WTC11 (cell line): ENCODE data around the gene ALDH5A1. TPM values are rescaled to one million over a fixed set of nuclear protein-coding genes. Genes with fewer than 3 reads are reported as not detected.

Source experiments
- ATAC-seq: fragments of 200-7000 bp; cut with Tn5 transposase; 2 replicates; pipeline ENCODE4 v1.10.0; 2021; ENCODE audit warnings: mild to moderate bottlenecking, moderate library complexity
- CTCF ChIA-PET: fragments of 300-600 bp; sonication (Branson Sonifier 250); formaldehyde crosslinking; loops from one replicate; lab custom pipeline; 2021; ENCODE audit warnings: antibody characterized with exemption; lab: Charles Lee
- POLR2A ChIA-PET: fragments of 350-600 bp; sonication (Branson Sonifier 250); formaldehyde crosslinking; loops from one replicate; lab custom pipeline; 2021; ENCODE audit warnings: antibody characterized with exemption; lab: Charles Lee
- DNase-seq: peaks from one replicate; pipeline ENCODE4 v3.0.0; 2021; ENCODE audit warnings: low spot score
- H3K27ac Mint-ChIP-seq: 2 replicates; pipeline ENCODE4 v1.8.0; 2021; ENCODE audit warnings: mixed read lengths
- H3K27me3 Mint-ChIP-seq: 2 replicates; pipeline ENCODE4 v1.8.0; 2021; ENCODE audit warnings: low read depth, mild to moderate bottlenecking, moderate library complexity, mixed read lengths
- H3K36me3 Mint-ChIP-seq: 2 replicates; pipeline ENCODE4 v1.8.0; 2021; ENCODE audit warnings: mixed read lengths
- H3K4me1 Mint-ChIP-seq: 2 replicates; pipeline ENCODE4 v1.8.0; 2022; ENCODE audit warnings: mixed read lengths
- H3K4me3 Mint-ChIP-seq: 2 replicates; pipeline ENCODE4 v1.8.0; 2021; ENCODE audit warnings: mild to moderate bottlenecking, moderate library complexity, mixed read lengths
- H3K9me3 Mint-ChIP-seq: 2 replicates; pipeline ENCODE4 v1.8.0; 2021; ENCODE audit warnings: mixed read lengths
- CREB1 ChIP-seq: sonication (generic); formaldehyde crosslinking; IDR thresholded peaks from 2 replicates; pipeline ENCODE4 v1.8.0; 2023; ENCODE audit warnings: mild to moderate bottlenecking, missing genetic modification reagents
- EMX1 ChIP-seq: fragments of 250-450 bp; sonication (Bioruptor Pico); IDR thresholded peaks from 2 replicates; pipeline ENCODE4 v1.8.0; 2021; ENCODE audit warnings: mild to moderate bottlenecking
- ESRRA ChIP-seq: sonication (generic); formaldehyde crosslinking; IDR thresholded peaks from 2 replicates; pipeline ENCODE4 v1.8.1; 2022; ENCODE audit warnings: mild to moderate bottlenecking, missing genetic modification reagents, borderline replicate concordance
- GTF2I ChIP-seq: fragments of 250-450 bp; sonication (Bioruptor Pico); conservative IDR thresholded peaks from 2 replicates; pipeline ENCODE4 v1.4.0; 2021; ENCODE audit warnings: mild to moderate bottlenecking
- HMGA2 ChIP-seq: fragments of 250-450 bp; sonication (Bioruptor Pico); IDR thresholded peaks from 2 replicates; pipeline ENCODE4 v1.4.0; 2021; ENCODE audit warnings: mild to moderate bottlenecking, moderate library complexity
- IRF2 ChIP-seq: sonication (generic); formaldehyde crosslinking; IDR thresholded peaks from 2 replicates; pipeline ENCODE4 v1.8.0; 2022; ENCODE audit warnings: low read depth, missing genetic modification reagents, borderline replicate concordance
- NFE2L1 ChIP-seq: sonication (generic); formaldehyde crosslinking; IDR thresholded peaks from 2 replicates; pipeline ENCODE4 v1.8.1; 2023; ENCODE audit warnings: missing genetic modification reagents
- NR2C2 ChIP-seq: sonication (generic); formaldehyde crosslinking; IDR thresholded peaks from 2 replicates; pipeline ENCODE4 v1.8.0; 2022; ENCODE audit warnings: mild to moderate bottlenecking, missing genetic modification reagents
- PRRX2 ChIP-seq: fragments of 250-450 bp; sonication (Bioruptor Pico); IDR thresholded peaks from 2 replicates; pipeline ENCODE4 v1.8.0; 2021; ENCODE audit warnings: mild to moderate bottlenecking
- RELA ChIP-seq: sonication (generic); formaldehyde crosslinking; IDR thresholded peaks from 2 replicates; pipeline ENCODE4 v1.8.1; 2022; ENCODE audit warnings: missing genetic modification reagents, mild to moderate bottlenecking, borderline replicate concordance
- RORB ChIP-seq: fragments of 250-450 bp; sonication (Bioruptor Pico); IDR thresholded peaks from 2 replicates; pipeline ENCODE4 v1.9.0; 2021; ENCODE audit warnings: mild to moderate bottlenecking
- SOX15 ChIP-seq: fragments of 250-450 bp; sonication (Bioruptor Pico); IDR thresholded peaks from 2 replicates; pipeline ENCODE4 v1.9.0; 2021; ENCODE audit warnings: mild to moderate bottlenecking
- TCF7 ChIP-seq: sonication (generic); formaldehyde crosslinking; IDR thresholded peaks from 2 replicates; pipeline ENCODE4 v1.8.0; 2022; ENCODE audit warnings: mild to moderate bottlenecking, low read depth, missing genetic modification reagents, moderate library complexity
- TEAD1 ChIP-seq: sonication (generic); formaldehyde crosslinking; IDR thresholded peaks from 2 replicates; pipeline ENCODE4 v1.8.0; 2022; ENCODE audit warnings: mild to moderate bottlenecking, missing genetic modification reagents
- TEAD4 ChIP-seq: sonication (generic); formaldehyde crosslinking; IDR thresholded peaks from 2 replicates; pipeline ENCODE4 v1.8.0; 2022; ENCODE audit warnings: mild to moderate bottlenecking, missing genetic modification reagents
- ZNF219 ChIP-seq: sonication (generic); formaldehyde crosslinking; IDR thresholded peaks from 2 replicates; pipeline ENCODE4 v1.8.0; 2023; ENCODE audit warnings: missing genetic modification reagents, mild to moderate bottlenecking, borderline replicate concordance
- ZNF396 ChIP-seq: fragments of 250-450 bp; sonication (Bioruptor Pico); IDR thresholded peaks from 2 replicates; pipeline ENCODE4 v1.8.0; 2021; ENCODE audit warnings: mild to moderate bottlenecking, moderate library complexity, borderline replicate concordance
- ZNF416 ChIP-seq: fragments of 250-450 bp; sonication (Bioruptor Pico); IDR thresholded peaks from 2 replicates; pipeline ENCODE4 v1.9.0; 2021; ENCODE audit warnings: mild to moderate bottlenecking, inconsistent platforms
- ZNF423 ChIP-seq: fragments of 250-450 bp; sonication (Bioruptor Pico); IDR thresholded peaks from 2 replicates; pipeline ENCODE4 v2.1.2; 2022; ENCODE audit warnings: mild to moderate bottlenecking, moderate library complexity
- total RNA-seq: library from RNA; stranded (reverse); gene quantifications from 3 replicates; pipeline ENCODE4 v1.2.3, GENCODE V29; 2021
- TF ChIP-seq, protein P1 (sequence below): sonication (generic); formaldehyde crosslinking; IDR thresholded peaks from 2 replicates; pipeline ENCODE4 v1.8.0; 2023; ENCODE audit warnings: missing genetic modification reagents
- TF ChIP-seq, protein P2 (sequence below): sonication (generic); formaldehyde crosslinking; conservative IDR thresholded peaks from 2 replicates; pipeline ENCODE4 v1.8.1; 2023; ENCODE audit warnings: mild to moderate bottlenecking, low read depth, missing genetic modification reagents, moderate library complexity
- TF ChIP-seq, protein P3 (sequence below): sonication (generic); formaldehyde crosslinking; IDR thresholded peaks from 2 replicates; pipeline ENCODE4 v1.8.0; 2023; ENCODE audit warnings: mild to moderate bottlenecking, missing genetic modification reagents
- TF ChIP-seq, protein P4 (sequence below): sonication (generic); formaldehyde crosslinking; IDR thresholded peaks from 2 replicates; pipeline ENCODE4 v1.8.0; 2022; ENCODE audit warnings: mild to moderate bottlenecking, missing genetic modification reagents
- TF ChIP-seq, protein P5 (sequence below): sonication (generic); formaldehyde crosslinking; IDR thresholded peaks from 2 replicates; pipeline ENCODE4 v1.8.1; 2022; ENCODE audit warnings: mild to moderate bottlenecking, missing genetic modification reagents, moderate library complexity, borderline replicate concordance

ALDH5A1 gene
- total RNA-seq, 1 experiment from 2014 or later: 5.1 TPM

DNA sequence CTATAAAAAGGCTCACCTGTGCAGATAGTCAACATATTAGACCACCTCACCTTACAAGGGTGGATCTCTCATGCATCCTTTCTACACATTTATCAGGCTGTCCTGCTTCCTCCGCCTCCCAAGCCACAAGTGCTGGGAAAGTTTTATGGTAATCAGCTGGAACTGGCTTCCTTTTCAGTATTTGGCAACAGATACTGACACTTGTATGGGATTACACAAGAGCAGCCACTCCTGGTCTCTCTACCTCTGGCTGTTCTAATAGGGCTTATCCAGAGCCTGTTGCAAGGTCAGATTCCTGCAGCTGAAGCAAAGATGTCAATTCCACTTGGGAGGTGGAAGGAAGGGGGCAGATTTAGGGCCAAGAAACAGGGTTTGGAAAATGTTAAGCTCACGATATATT lies 4.9 kb upstream of the ALDH5A1 start:
- H3K27ac Mint-ChIP-seq: no peak overlapping the region
- ChIA-PET CTCF (no interaction called here), POLR2A (no interaction called here)
- H3K27me3 Mint-ChIP-seq: peaks cover 15% of the 10 kb centered on the region
- TF ChIP-seq, protein P1, sequence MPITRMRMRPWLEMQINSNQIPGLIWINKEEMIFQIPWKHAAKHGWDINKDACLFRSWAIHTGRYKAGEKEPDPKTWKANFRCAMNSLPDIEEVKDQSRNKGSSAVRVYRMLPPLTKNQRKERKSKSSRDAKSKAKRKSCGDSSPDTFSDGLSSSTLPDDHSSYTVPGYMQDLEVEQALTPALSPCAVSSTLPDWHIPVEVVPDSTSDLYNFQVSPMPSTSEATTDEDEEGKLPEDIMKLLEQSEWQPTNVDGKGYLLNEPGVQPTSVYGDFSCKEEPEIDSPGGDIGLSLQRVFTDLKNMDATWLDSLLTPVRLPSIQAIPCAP: no peak
- no peak for ATAC-seq
- peaks cover 29% of the 10 kb centered on the region for H3K4me1 Mint-ChIP-seq
- H3K4me3 Mint-ChIP-seq: no peak overlapping the region
- H3K9me3 Mint-ChIP-seq: no peaks in the 10 kb centered on the region
- no peak for DNase-seq
- H3K36me3 Mint-ChIP-seq: no peaks in the 10 kb centered on the region

DNA sequence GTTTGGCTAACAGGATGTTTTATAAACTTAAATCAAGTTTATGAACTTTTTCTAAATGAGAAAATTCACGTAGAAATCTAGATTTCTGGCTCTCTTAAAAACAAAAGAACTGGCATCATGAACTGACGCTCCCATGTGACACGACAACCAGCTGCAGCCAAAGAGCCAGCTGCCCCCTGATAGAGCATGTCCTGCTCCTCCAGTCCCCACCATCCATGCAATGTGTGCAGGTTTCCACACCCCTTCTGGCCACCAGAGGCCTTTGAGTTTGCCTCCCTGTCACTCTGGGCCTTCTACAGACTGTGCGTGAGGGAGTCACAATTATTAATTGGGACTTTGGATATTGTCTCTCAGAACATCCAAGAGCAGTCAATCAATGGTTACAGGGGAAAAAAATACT lies 3.8 kb upstream of the ALDH5A1 start:
- no peaks in the 10 kb centered on the region; the same call in 1 of the 2 replicates for H3K36me3 Mint-ChIP-seq
- peaks cover 20% of the 10 kb centered on the region for H3K27me3 Mint-ChIP-seq
- CTCF ChIA-PET: no interaction called here
- POLR2A ChIA-PET: no interaction called here
- no peaks in the 10 kb centered on the region for H3K9me3 Mint-ChIP-seq
- no peak for ATAC-seq
- peaks cover 32% of the 10 kb centered on the region for H3K4me1 Mint-ChIP-seq
- DNase-seq: no peak
- no peak overlapping the region for H3K27ac Mint-ChIP-seq
- H3K4me3 Mint-ChIP-seq: no peak overlapping the region
- TF ChIP-seq, protein P2, sequence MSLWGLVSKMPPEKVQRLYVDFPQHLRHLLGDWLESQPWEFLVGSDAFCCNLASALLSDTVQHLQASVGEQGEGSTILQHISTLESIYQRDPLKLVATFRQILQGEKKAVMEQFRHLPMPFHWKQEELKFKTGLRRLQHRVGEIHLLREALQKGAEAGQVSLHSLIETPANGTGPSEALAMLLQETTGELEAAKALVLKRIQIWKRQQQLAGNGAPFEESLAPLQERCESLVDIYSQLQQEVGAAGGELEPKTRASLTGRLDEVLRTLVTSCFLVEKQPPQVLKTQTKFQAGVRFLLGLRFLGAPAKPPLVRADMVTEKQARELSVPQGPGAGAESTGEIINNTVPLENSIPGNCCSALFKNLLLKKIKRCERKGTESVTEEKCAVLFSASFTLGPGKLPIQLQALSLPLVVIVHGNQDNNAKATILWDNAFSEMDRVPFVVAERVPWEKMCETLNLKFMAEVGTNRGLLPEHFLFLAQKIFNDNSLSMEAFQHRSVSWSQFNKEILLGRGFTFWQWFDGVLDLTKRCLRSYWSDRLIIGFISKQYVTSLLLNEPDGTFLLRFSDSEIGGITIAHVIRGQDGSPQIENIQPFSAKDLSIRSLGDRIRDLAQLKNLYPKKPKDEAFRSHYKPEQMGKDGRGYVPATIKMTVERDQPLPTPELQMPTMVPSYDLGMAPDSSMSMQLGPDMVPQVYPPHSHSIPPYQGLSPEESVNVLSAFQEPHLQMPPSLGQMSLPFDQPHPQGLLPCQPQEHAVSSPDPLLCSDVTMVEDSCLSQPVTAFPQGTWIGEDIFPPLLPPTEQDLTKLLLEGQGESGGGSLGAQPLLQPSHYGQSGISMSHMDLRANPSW (CRISPR knock-in tag): no peak
- TF ChIP-seq EMX1 (no peak), IRF2 (no peak), RORB (CRISPR knock-in tag) (no peak), HMGA2 (CRISPR knock-in tag) (no peak), ZNF219 (CRISPR knock-in tag) (no peak), ZNF423 (CRISPR knock-in tag) (no peak), TEAD4 (CRISPR knock-in tag) (no peak)
- TF ChIP-seq, protein P3, sequence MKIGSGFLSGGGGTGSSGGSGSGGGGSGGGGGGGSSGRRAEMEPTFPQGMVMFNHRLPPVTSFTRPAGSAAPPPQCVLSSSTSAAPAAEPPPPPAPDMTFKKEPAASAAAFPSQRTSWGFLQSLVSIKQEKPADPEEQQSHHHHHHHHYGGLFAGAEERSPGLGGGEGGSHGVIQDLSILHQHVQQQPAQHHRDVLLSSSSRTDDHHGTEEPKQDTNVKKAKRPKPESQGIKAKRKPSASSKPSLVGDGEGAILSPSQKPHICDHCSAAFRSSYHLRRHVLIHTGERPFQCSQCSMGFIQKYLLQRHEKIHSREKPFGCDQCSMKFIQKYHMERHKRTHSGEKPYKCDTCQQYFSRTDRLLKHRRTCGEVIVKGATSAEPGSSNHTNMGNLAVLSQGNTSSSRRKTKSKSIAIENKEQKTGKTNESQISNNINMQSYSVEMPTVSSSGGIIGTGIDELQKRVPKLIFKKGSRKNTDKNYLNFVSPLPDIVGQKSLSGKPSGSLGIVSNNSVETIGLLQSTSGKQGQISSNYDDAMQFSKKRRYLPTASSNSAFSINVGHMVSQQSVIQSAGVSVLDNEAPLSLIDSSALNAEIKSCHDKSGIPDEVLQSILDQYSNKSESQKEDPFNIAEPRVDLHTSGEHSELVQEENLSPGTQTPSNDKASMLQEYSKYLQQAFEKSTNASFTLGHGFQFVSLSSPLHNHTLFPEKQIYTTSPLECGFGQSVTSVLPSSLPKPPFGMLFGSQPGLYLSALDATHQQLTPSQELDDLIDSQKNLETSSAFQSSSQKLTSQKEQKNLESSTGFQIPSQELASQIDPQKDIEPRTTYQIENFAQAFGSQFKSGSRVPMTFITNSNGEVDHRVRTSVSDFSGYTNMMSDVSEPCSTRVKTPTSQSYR (CRISPR knock-in tag): no peak
- TF ChIP-seq, protein P4, sequence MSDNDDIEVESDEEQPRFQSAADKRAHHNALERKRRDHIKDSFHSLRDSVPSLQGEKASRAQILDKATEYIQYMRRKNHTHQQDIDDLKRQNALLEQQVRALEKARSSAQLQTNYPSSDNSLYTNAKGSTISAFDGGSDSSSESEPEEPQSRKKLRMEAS (CRISPR knock-in tag): no peak
- TF ChIP-seq, protein P5, sequence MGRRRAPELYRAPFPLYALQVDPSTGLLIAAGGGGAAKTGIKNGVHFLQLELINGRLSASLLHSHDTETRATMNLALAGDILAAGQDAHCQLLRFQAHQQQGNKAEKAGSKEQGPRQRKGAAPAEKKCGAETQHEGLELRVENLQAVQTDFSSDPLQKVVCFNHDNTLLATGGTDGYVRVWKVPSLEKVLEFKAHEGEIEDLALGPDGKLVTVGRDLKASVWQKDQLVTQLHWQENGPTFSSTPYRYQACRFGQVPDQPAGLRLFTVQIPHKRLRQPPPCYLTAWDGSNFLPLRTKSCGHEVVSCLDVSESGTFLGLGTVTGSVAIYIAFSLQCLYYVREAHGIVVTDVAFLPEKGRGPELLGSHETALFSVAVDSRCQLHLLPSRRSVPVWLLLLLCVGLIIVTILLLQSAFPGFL (CRISPR knock-in tag): no peak

DNA sequence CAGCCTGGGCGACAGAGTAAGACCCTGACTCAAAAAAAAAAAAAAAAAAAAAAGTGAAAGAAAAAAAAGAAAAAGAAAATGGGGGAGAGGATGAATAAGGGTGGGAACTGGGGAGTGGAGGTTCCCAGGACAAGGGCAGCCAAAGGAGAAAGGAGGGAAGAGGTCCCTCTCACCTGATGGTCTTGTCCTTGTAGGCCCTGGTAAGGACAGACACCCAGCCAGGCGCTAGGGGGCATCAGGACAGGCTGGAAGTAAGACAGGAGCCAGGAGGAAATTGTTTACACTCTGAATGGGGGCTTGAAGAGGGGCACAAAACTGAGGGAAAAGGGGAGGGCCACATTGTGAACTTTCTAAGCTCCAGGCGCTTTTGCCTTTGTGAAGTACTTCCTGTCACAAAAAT lies 2.3 kb upstream of the ALDH5A1 start:
- ChIA-PET CTCF (interaction anchor here (0.6 to 5.6 kb wide), 7 partner anchors 24 to 1023 kb away, joined by 3 to 58 read pairs (median 4); no protein-coding TSS in a partner anchor), POLR2A (no interaction called here)
- Mint-ChIP-seq H3K9me3 (peaks cover 10% of the 10 kb centered on the region), H3K27me3 (peaks cover 35% of the 10 kb centered on the region), H3K4me3 (no peak overlapping the region), H3K4me1 (peaks cover 34% of the 10 kb centered on the region), H3K27ac (no peak overlapping the region), H3K36me3 (peaks cover 9% of the 10 kb centered on the region)
- DNase-seq (peak; percentile 58), ATAC-seq (peak; percentile 37)
- TF ChIP-seq ZNF416 (no peak), RORB (CRISPR knock-in tag) (no peak), NFE2L1 (no peak), SOX15 (CRISPR knock-in tag) (no peak), RELA (CRISPR knock-in tag) (no peak), PRRX2 (CRISPR knock-in tag) (no peak), TCF7 (CRISPR knock-in tag) (no peak), CREB1 (no peak), GTF2I (CRISPR knock-in tag) (no peak), NR2C2 (no peak), ESRRA (CRISPR knock-in tag) (no peak), TEAD1 (CRISPR knock-in tag) (no peak), ZNF396 (CRISPR knock-in tag) (no peak)
